ENCODE measurements around the gene SSC5D.
"Not testable (repeated sequence)": the region's sequence is repeated elsewhere in the genome, so short reads cannot be mapped to it uniquely, and the experiment has no call there.

Gene SSC5D

GRCh38 chr19:55487924-55488687 lies at the start of gene SSC5D:
SSC5D (plus strand) TSS chr19:55488436; CDS start chr19:55488590, 154 bp downstream.
- DNase-seq (ENCODE audit: low spot score): no peak

GRCh38 chr19:55439052-55439451 lies 49.2 kb upstream of the SSC5D start:
- DNase-seq (ENCODE audit: low spot score): no peak

DNA sequence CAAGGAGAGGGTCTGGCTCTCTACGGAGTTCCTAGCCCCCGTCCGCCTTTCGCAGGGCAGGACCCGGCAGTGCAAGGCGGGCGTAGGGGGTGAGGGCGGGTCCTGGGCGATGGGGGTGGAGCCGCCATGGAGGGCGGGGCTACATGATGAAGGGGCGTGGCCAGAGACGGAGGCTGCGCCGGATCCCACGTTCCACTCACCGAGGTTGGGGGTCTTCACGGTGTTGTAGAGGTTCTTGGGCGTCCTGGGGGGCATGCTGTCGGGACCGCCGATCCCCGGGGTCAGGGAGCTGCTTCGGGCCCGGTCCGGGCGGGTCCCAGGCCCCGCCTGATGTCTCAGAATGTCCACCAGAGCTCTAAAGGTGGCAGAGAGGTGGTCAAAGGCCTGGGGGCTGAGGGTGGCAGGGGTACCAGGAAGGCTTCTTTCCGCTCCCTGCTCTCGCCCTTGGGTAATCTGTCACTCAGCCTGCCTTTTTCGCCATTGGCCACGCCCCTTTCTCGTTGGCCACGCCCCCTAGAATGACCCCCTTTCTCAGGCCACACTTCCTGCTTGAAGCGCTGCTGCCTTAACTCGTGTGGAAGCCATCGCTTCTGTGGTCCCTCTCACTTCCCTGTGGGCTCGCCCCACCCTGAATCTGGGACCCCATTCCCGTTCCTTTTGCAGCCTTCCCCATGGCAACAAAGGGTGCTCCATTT lies 47.7 kb upstream of the SSC5D start:
- DNase-seq (ENCODE audit: low spot score): no peak

- no peak for DNase-seq (ENCODE audit: low spot score)
These were observed 46.9 kb upstream of the SSC5D start for GRCh38 chr19:55441319-55441691.

- DNase-seq (ENCODE audit: low spot score): no peak
These were observed 46.4 kb upstream of the SSC5D start for GRCh38 chr19:55441692-55442321.

DNA sequence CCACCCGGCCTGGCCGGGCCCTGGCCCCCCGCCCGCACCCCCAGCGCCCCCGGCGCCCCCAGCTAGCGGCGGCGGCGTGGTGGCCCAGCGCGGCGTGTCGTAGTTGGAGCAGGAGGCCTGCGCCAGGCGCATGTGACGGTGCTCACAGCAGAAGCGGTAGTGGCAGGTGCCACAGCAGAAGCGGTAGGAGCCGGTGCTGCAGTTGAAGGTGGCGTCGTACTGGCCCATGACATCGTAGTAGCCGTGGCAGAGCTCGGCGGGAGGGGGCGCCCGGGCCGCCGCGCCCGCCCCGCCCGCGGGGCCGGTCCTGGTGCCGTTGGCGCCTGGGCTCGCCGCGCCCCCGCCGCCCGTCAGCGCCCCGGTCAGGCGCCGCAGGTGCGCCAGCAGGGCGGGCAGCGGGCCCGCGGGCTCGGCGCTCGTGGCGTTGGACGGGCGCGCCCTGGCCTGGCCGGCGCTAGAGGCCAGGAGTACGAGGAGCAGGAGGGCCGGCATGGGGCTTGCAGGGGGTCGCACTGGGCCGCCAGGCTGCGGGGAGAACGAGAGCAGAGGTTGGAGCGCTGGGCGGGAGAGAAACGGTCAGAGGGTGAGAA lies 45.8 kb upstream of the SSC5D start:
- no peak for DNase-seq (ENCODE audit: low spot score)

- no peak for DNase-seq (ENCODE audit: low spot score)
These were observed 45.0 kb upstream of the SSC5D start, which contains the start of gene SHISA7 for GRCh38 chr19:55443045-55443823. SHISA7 (minus strand) TSS chr19:55443300; CDS start chr19:55442863, 437 bp downstream.

GRCh38 chr19:55443824-55444480 lies 44.3 kb upstream of the SSC5D start:
- DNase-seq (ENCODE audit: low spot score): no peak

DNA sequence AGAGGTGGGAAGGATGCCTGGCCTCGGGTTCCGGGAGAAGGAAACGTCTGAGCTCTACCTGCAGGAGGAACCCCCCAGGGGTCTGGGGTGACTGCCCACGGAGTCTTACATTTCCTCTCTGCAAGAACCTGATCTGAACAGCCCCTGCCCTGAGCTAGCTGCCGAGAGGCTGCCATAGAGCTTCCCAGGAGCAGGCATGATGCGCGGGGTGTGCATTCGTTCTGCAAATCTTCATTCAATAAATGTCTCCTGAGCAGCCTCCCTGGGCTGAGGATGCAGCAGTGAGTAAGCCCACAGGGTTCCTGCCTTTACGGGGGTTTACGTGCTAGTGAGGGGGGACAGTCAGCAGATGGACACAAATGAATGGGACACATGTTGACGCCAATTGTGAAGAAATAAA lies 43.6 kb upstream of the SSC5D start:
- DNase-seq (ENCODE audit: low spot score): no peak

DNA sequence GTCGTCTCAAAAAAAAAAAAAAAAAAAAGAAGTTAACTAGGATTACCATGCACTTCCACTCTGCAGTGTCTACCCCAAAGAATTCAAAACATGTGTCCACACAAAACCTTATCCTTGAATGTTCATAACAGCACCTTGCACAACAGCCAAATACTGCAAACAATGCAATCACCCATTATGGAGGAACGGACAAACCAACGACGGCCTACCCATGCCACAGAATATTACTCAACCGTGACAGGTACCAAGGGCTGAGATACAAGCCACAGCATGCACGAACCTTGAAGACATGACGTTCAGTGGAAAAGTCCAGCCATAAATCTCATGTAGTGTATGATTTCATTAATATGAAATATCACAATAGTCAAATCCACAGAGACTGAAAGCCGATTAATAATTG lies 42.2 kb upstream of the SSC5D start:
- no peak for DNase-seq (ENCODE audit: low spot score)

- DNase-seq (ENCODE audit: low spot score): no peak
These were observed 40.6 kb upstream of the SSC5D start for GRCh38 chr19:55447421-55448174.

GRCh38 chr19:55448175-55448490 lies 40.1 kb upstream of the SSC5D start:
- DNase-seq (ENCODE audit: low spot score): not testable (repeated sequence)

GRCh38 chr19:55449469-55449868 lies 38.8 kb upstream of the SSC5D start:
- DNase-seq (ENCODE audit: low spot score): no peak

DNA sequence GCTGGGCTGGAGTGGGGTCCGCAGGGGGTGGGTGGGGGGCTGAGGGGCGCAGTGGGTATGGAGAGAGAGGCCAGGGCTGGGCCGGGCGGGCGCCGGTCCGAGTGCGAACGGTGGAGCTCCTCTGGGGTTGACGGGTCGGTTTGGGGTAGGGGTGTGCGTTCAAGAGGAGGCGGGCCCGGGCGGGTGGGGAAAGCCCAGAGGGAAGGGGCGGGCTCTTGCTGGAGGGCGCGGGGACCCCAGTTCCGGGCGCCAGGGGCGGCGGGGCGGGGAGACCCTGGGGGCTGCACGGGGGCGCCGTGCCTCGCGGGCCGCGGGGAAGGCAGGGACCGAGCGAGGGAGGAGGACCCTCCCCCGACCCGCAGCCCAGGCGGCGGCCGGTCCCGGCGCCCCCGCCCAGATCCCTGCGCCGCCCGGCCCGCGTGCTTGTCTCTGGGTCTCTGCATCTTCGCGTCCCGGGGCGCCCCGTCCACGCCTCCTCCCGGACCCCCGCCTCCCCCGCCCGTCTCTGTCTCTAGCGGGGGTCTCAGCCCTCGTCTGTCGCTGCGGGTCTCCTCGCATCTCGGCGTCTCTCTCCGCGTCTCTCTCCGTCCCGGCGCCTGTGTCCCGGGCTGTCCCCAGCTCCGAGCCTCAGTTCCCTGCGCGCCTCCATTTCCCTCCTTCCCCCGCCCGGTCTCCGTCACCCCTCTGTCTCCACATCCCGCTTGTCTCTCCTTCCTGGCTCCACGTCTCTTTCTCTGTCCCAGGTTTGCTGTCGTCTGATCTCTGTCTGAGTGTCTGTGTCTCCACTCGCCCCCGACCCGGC lies 36.9 kb upstream of the SSC5D start:
- no peak for DNase-seq (ENCODE audit: low spot score)

- DNase-seq (ENCODE audit: low spot score): peak; percentile 13
These were observed 36.1 kb upstream of the SSC5D start for GRCh38 chr19:55451965-55452748.

- DNase-seq (ENCODE audit: low spot score): peak; percentile 40
These were observed 35.4 kb upstream of the SSC5D start for GRCh38 chr19:55452749-55453346.

- DNase-seq (ENCODE audit: low spot score): no peak
These were observed 34.5 kb upstream of the SSC5D start for GRCh38 chr19:55453511-55454260.

GRCh38 chr19:55454787-55455243 lies 33.4 kb upstream of the SSC5D start:
- peak; percentile 49 for DNase-seq (ENCODE audit: low spot score)

Data from CD4-positive, alpha-beta T cell treated with Interleukin-15 for 4 hours (primary cell).